Putamen (tissue), 1 donor: ENCODE measurements around the gene ANKHD1.
"Not testable (repeated sequence)": the region's sequence is repeated elsewhere in the genome, so short reads cannot be mapped to it uniquely, and the experiment has no call there.

Experiments used
- DNase-seq: peaks from one replicate; pipeline ENCODE4 v3.0.0-alpha.2; 2016; ENCODE audit warnings: low spot score

The ANKHD1 gene

GRCh38 chr5:140421375-140421774, 19.7 kb downstream of the ANKHD1 start:
- DNase-seq = not testable (repeated sequence)

- DNase-seq = no peak
Measured at GRCh38 chr5:140423609-140424008, 22.0 kb downstream of the ANKHD1 start.

GRCh38 chr5:140424135-140424534, 22.5 kb downstream of the ANKHD1 start:
- no peak for DNase-seq

- DNase-seq = not testable (repeated sequence)
Measured at GRCh38 chr5:140427726-140428125, 26.1 kb downstream of the ANKHD1 start.

GRCh38 chr5:140429724-140430123, 28.1 kb downstream of the ANKHD1 start:
- DNase-seq = no peak

- DNase-seq = no peak
Measured at GRCh38 chr5:140432212-140432611, 30.6 kb downstream of the ANKHD1 start.

- DNase-seq = no peak
Measured at GRCh38 chr5:140432916-140433315, 31.3 kb downstream of the ANKHD1 start.

- DNase-seq = not testable (repeated sequence)
Measured at GRCh38 chr5:140457368-140457767, 55.7 kb downstream of the ANKHD1 start.

- DNase-seq = no peak
Measured at GRCh38 chr5:140466981-140467742, 65.5 kb downstream of the ANKHD1 start.

- no peak for DNase-seq
Measured at GRCh38 chr5:140468188-140468587, 66.6 kb downstream of the ANKHD1 start.

- no peak for DNase-seq
Measured at GRCh38 chr5:140469259-140469658, 67.6 kb downstream of the ANKHD1 start.

GRCh38 chr5:140480310-140481014, 78.8 kb downstream of the ANKHD1 start:
- no peak for DNase-seq

- no peak for DNase-seq
Measured at GRCh38 chr5:140481758-140482157, 80.1 kb downstream of the ANKHD1 start.

GRCh38 chr5:140483055-140483454, 81.4 kb downstream of the ANKHD1 start:
- no peak for DNase-seq

GRCh38 chr5:140488141-140488540, 86.5 kb downstream of the ANKHD1 start:
- not testable (repeated sequence) for DNase-seq

GRCh38 chr5:140488914-140489313, 87.3 kb downstream of the ANKHD1 start:
- no peak for DNase-seq

- no peak for DNase-seq
Measured at GRCh38 chr5:140497897-140498296, 96.3 kb downstream of the ANKHD1 start.

GRCh38 chr5:140498591-140498990, 97.0 kb downstream of the ANKHD1 start:
- no peak for DNase-seq

GRCh38 chr5:140502834-140503233, 101.2 kb downstream of the ANKHD1 start:
- no peak for DNase-seq

- DNase-seq = no peak
Measured at GRCh38 chr5:140509898-140510297, 108.3 kb downstream of the ANKHD1 start.

GRCh38 chr5:140513124-140513523, 111.5 kb downstream of the ANKHD1 start:
- DNase-seq = no peak

- DNase-seq = no peak
Measured at GRCh38 chr5:140524003-140524402, 122.4 kb downstream of the ANKHD1 start.

GRCh38 chr5:140540227-140540626, 138.6 kb downstream of the ANKHD1 start:
- DNase-seq = no peak
